Keratinocyte (primary cell): ENCODE data around the gene FAR1. TPM values are rescaled to one million over a fixed set of nuclear protein-coding genes. Genes with fewer than 3 reads are reported as not detected.

Source experiments
- DNase-seq: peaks from one replicate; pipeline ENCODE4 v3.0.0-alpha.2; 2011; ENCODE audit warnings: low read depth, missing footprints, low spot score
- FAIRE-seq: peaks from 2 replicates; lab custom pipeline; 2011; peaks lifted over from hg19 to GRCh38; lab: Jason Lieb, UNC
- H2AFZ ChIP-seq: 2 replicates; pipeline ENCODE4 v1.6.0; 2012; ENCODE audit warnings: low read length, control low read depth, inconsistent platforms; ENCODE audit not compliant: control insufficient read depth
- H3K27ac ChIP-seq: 2 replicates; pipeline ENCODE4 v1.5.1; 2011; ENCODE audit warnings: low read length; ENCODE audit not compliant: control insufficient read depth, insufficient read depth
- H3K27me3 ChIP-seq: 3 replicates; pipeline ENCODE4 v1.6.0; 2011; ENCODE audit warnings: low read length; ENCODE audit not compliant: control insufficient read depth, insufficient read depth; ENCODE audit errors: extremely low read depth
- H3K36me3 ChIP-seq, 2 experiments: 2 replicates in 1 of 2; 3 replicates in 1 of 2; pipeline ENCODE4 v1.5.1; 2011; ENCODE audit warnings: low read length in 2 of 2, mild to moderate bottlenecking in 1 of 2; ENCODE audit not compliant: control insufficient read depth in 2 of 2, insufficient read depth in 2 of 2; ENCODE audit errors: extremely low read depth in 1 of 2
- H3K4me1 ChIP-seq: 3 replicates; pipeline ENCODE4 v1.5.1; 2011; ENCODE audit warnings: low read length; ENCODE audit not compliant: control insufficient read depth, insufficient read depth; ENCODE audit errors: extremely low read depth
- H3K4me2 ChIP-seq: 3 replicates; pipeline ENCODE4 v1.6.0; 2011; ENCODE audit warnings: low read depth, low read length; ENCODE audit not compliant: control insufficient read depth, insufficient read depth; ENCODE audit errors: extremely low read depth
- H3K4me3 ChIP-seq, 3 experiments: fragments of 200-600 bp in 1 of 3; sonication (generic) in 1 of 3; 2 replicates in 2 of 3; 3 replicates in 1 of 3; pipeline ENCODE4 v1.5.1; 2011 to 2016; ENCODE audit warnings: low read length in 3 of 3, mild to moderate bottlenecking in 3 of 3, control low read depth in 2 of 3, inconsistent platforms in 1 of 3, low read depth in 1 of 3, mixed read lengths in 1 of 3, mixed run types in 1 of 3, moderate library complexity in 1 of 3; ENCODE audit not compliant: control insufficient read depth in 2 of 3, insufficient read depth in 2 of 3; ENCODE audit errors: extremely low read depth in 1 of 3
- H3K79me2 ChIP-seq: 2 replicates; pipeline ENCODE4 v1.6.0; 2012; ENCODE audit warnings: low read length; ENCODE audit not compliant: control insufficient read depth, insufficient read depth
- H3K9ac ChIP-seq: 3 replicates; pipeline ENCODE4 v1.6.0; 2011; ENCODE audit warnings: low read length; ENCODE audit not compliant: control insufficient read depth, insufficient read depth; ENCODE audit errors: extremely low read depth
- H3K9me1 ChIP-seq: 3 replicates; pipeline ENCODE4 v1.6.0; 2011; ENCODE audit warnings: low read length; ENCODE audit not compliant: control insufficient read depth, insufficient read depth; ENCODE audit errors: extremely low read depth
- H3K9me3 ChIP-seq: 2 replicates; pipeline ENCODE4 v1.5.1; 2012; ENCODE audit warnings: low read depth, low read length; ENCODE audit not compliant: control insufficient read depth
- H4K20me1 ChIP-seq: 3 replicates; pipeline ENCODE4 v1.6.0; 2011; ENCODE audit warnings: low read length; ENCODE audit not compliant: control insufficient read depth, insufficient read depth; ENCODE audit errors: extremely low read depth
- CTCF ChIP-seq, 3 experiments: IDR thresholded peaks in 1 of 3; conservative IDR thresholded peaks in 1 of 3; optimal IDR thresholded peaks in 1 of 3; 2 replicates in 2 of 3; 3 replicates in 1 of 3; pipeline versions ENCODE3 to v1.5.1; 2011; ENCODE audit warnings: low read length in 3 of 3, mild to moderate bottlenecking in 3 of 3, moderate library complexity in 2 of 3, control low read depth in 1 of 3, inconsistent platforms in 1 of 3; ENCODE audit not compliant: insufficient read depth in 2 of 3; ENCODE audit errors: extremely low read depth in 1 of 3
- EZH2 ChIP-seq: IDR thresholded peaks from one replicate; pipeline ENCODE4 v1.6.1; 2012; ENCODE audit warnings: inconsistent platforms, mild to moderate bottlenecking, low read length, moderate library complexity
- dilution Hi-C: fragments of 300-500 bp; cut with MboI; formaldehyde crosslinking; loops from one replicate; pipeline ENCODE4 v1.7.0; 2020; ENCODE audit warnings: low sequenced_read_pairs; ENCODE audit not compliant: extremely low pct_ligation_motif_present
- polyA plus RNA-seq, 5 experiments: library from polyadenylated mRNA; depleted of rRNA in 3 of 5; stranded (reverse) in 3 of 5; stranded (forward) in 1 of 5; unstranded in 1 of 5; fragments of >200 nt; gene quantifications; 1 replicate in 1 of 5; 2 replicates in 3 of 5; 3 replicates in 1 of 5; pipeline versions ENCODE4 v1.2.1 to v1.2.3, GENCODE V29; 2011 to 2012; ENCODE audit warnings: missing spikeins in 2 of 5, low read depth in 1 of 5, low replicate concordance in 1 of 5

FAR1 gene
- polyA plus RNA-seq, 1 donor (not counting 4 experiments of a cell fraction or from before 2014, with no cell fraction given) = 140 TPM

- dilution Hi-C loops = no loop called here
- no peak for TF ChIP-seq CTCF (optimal IDR thresholded peaks at IDR 0.05 in 1 of 3, IDR thresholded peaks at IDR 0.05 in 1 of 3, conservative IDR thresholded peaks at IDR 0.05 in 1 of 3; ENCODE audit: extremely low read depth in 1 of 3, insufficient read depth in 2 of 3, low read length in 3 of 3)
- peaks cover 89% of the 10 kb centered on the region for H3K79me2 ChIP-seq
- H3K4me3 ChIP-seq = no peak overlapping the region
- no peak overlapping the region for H2AFZ ChIP-seq
- H3K27ac ChIP-seq = no peak overlapping the region
- no peaks in the 10 kb centered on the region for H3K27me3 ChIP-seq
- peaks cover 6% of the 10 kb centered on the region for H4K20me1 ChIP-seq
- H3K9ac ChIP-seq = no peak overlapping the region
- no peaks in the 10 kb centered on the region for H3K9me1 ChIP-seq
- H3K36me3 ChIP-seq = no peaks in the 10 kb centered on the region
- FAIRE-seq (no peak), DNase-seq (no peak)
- no peak overlapping the region for H3K4me2 ChIP-seq
- no peaks in the 10 kb centered on the region for H3K9me3 ChIP-seq
- peaks cover 20% of the 10 kb centered on the region for H3K4me1 ChIP-seq
Observed at GRCh38 chr11:13672576-13673210, 4.2 kb downstream of the FAR1 start.

DNA sequence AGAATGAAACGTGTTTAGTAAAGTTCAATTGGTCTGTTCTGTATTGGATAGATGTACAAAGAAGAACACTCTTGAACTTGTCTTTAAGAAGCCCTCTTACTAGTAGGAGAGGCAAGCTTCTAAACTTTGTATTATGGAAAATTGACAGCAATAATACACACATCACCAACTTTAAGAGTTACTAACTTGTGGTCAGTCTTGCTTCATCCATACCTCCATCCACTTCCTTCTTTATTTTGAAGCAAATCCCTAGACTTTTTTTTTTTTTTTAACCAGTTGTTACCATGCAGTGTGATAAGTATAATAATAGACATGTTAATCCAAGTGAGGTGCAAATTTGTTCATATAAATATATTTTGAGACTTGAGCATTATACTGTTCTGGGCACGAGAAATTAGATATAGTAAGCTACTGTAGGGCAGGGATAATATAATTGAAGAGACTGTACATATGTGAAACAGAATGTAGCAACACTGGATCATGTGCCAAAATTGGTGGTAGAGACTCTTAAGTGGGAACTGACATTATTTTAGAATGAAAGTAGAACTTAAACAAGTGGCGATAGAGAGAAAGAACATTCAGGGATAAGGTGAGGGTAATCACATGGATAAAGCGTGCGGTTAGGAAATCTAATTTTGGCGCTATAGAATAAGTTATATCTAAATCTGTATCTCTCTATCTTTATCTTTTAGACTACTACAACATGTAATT lies 6.5 kb downstream of the FAR1 start:
- no peak overlapping the region for H3K4me2 ChIP-seq
- dilution Hi-C loops = no loop called here
- no peaks in the 10 kb centered on the region for H3K9me3 ChIP-seq
- no peak overlapping the region for H3K9ac ChIP-seq
- H3K36me3 ChIP-seq = no peaks in the 10 kb centered on the region
- no peak for DNase-seq
- no peak overlapping the region for H3K4me3 ChIP-seq
- H3K27me3 ChIP-seq = no peaks in the 10 kb centered on the region
- no peaks in the 10 kb centered on the region for H3K9me1 ChIP-seq
- no peak overlapping the region for H3K27ac ChIP-seq
- no peak for TF ChIP-seq EZH2
- TF ChIP-seq CTCF (optimal IDR thresholded peaks at IDR 0.05 in 1 of 3, IDR thresholded peaks at IDR 0.05 in 1 of 3, conservative IDR thresholded peaks at IDR 0.05 in 1 of 3; ENCODE audit: extremely low read depth in 1 of 3, insufficient read depth in 2 of 3, low read length in 3 of 3) = no peak
- H4K20me1 ChIP-seq = peaks cover 8% of the 10 kb centered on the region
- peaks cover 16% of the 10 kb centered on the region for H3K4me1 ChIP-seq
- peaks cover 99% of the 10 kb centered on the region for H3K79me2 ChIP-seq
- no peak overlapping the region for H2AFZ ChIP-seq
- no peak for FAIRE-seq
